Measurements from ENCODE around the gene LIFR. TPM values are rescaled to one million over a fixed set of nuclear protein-coding genes. Genes with fewer than 3 reads are reported as not detected.

LIFR gene
- total RNA-seq, 1 experiment from 2014 or later: 7.8 TPM

DNA sequence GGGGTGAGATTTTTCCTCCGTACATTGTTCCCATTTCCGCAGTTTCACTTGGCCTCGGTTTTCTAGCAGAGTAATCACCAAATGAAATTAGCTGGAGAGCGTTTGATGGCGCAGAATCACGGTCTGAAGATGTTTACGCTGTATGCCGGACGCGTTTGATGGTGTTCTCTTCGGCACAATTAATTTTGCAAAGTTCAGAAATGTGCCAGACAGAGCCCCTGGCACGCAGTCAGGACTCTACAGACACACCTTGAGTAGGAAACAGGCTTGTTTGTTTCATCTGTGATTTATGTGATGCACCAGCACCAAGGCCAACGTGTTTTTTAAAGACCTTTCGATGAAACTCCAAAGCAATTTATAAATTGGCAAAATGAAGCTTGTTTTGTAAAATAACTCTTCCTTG, 863 bp upstream of the LIFR start:
- Histone ChIP-seq H3K27me3 (ENCODE audit: insufficient read depth, low read length) (no peaks in the 10 kb centered on the region), H2BK120ac (ENCODE audit: low read depth, low read length, poor library complexity, severe bottlenecking) (no peak overlapping the region), H2BK20ac (ENCODE audit: low read depth, low read length, poor library complexity, severe bottlenecking) (no peak overlapping the region), H4K5ac (ENCODE audit: insufficient read length, low read depth, low read length) (no peak overlapping the region), H3K4me1 (ENCODE audit: insufficient read depth, low read length) (no peaks in the 10 kb centered on the region; the same call in 1 of the 2 replicates), H3K79me2 (ENCODE audit: insufficient read depth, low read length) (no peaks in the 10 kb centered on the region; the same call in 1 of the 2 replicates), H3K4me2 (ENCODE audit: insufficient read depth, insufficient read length, low read length) (peak overlapping the region; percentile 100), H2AFZ (ENCODE audit: low read length) (peak overlapping the region; percentile 86), H3K23ac (ENCODE audit: insufficient read length, low read depth, low read length) (no peak overlapping the region), H2BK12ac (ENCODE audit: insufficient read length, low read depth, low read length) (no peak overlapping the region), H3K27ac (ENCODE audit: insufficient read length, low read depth, low read length) (peak overlapping the region; percentile 81), H2AK5ac (ENCODE audit: insufficient read length, low read length) (no peak overlapping the region), H3K9ac (ENCODE audit: extremely low read depth, insufficient read length, low read length) (peak overlapping the region; percentile 97), H3K23me2 (ENCODE audit: insufficient read length, low read depth, low read length, poor library complexity, severe bottlenecking) (peaks cover 9% of the 10 kb centered on the region), H2BK15ac (ENCODE audit: low read depth, low read length) (no peak overlapping the region), H4K91ac (ENCODE audit: insufficient read length, low read depth, low read length) (no peak overlapping the region), H3K4ac (ENCODE audit: low read depth, low read length) (no peak overlapping the region), H3K79me1 (ENCODE audit: insufficient read depth, low read depth, low read length, poor library complexity, severe bottlenecking) (peaks cover 4% of the 10 kb centered on the region), H4K20me1 (ENCODE audit: control insufficient read depth, insufficient read depth, insufficient read length) (no peaks in the 10 kb centered on the region), H3K18ac (ENCODE audit: insufficient read length, low read depth, low read length) (peak overlapping the region; percentile 98), H3K14ac (ENCODE audit: insufficient read depth, low read length) (peak overlapping the region; percentile 98), H3K9me3 (ENCODE audit: control insufficient read depth, low read depth, low read length) (no peaks in the 10 kb centered on the region), H3K56ac (ENCODE audit: insufficient read length, low read depth, low read length) (peak overlapping the region; percentile 33), H4K8ac (replicated peaks; ENCODE audit: insufficient read length, low read depth, low read length) (no peak overlapping the region), H2BK5ac (ENCODE audit: insufficient read length, low read length) (no peak overlapping the region), H3T11ph (ENCODE audit: low read length) (no peak overlapping the region)
- peaks cover 0 to 2% (median 0%) of the 10 kb centered on the region in 3 experiments; a peak in 2 of 7 replicates for H3K36me3 Mint-ChIP-seq (ENCODE audit: insufficient read depth in 1 of 3, low read depth in 3 of 3)
- peaks cover 6% of the 10 kb centered on the region for H3K27me3 Mint-ChIP-seq (ENCODE audit: low read depth)
- no peak for TF ChIP-seq CTCF (conservative IDR thresholded peaks at IDR 0.05)
- H3K27ac Mint-ChIP-seq: 0 out of 7 replicates have a peak overlapping the region, but pooled peaks of 1 of the 3 experiments have one; percentile 86
- H3K4me3 Mint-ChIP-seq: peak overlapping the region; percentile 85 to 91
- no CpG with 5 or more reads among the region's 14 CpGs for WGBS (ENCODE audit: extremely low coverage, insufficient read length, low lambda C conversion rate)
- no peaks in the 10 kb centered on the region for H3K9me3 Mint-ChIP-seq
- no peak for DNase-seq
- H3K4me1 Mint-ChIP-seq: peaks cover 16 to 17% of the 10 kb centered on the region in 2 experiments

Measured in H9 (cell line).